Measurements from ENCODE around the gene GRID2. TPM values are rescaled to one million over a fixed set of nuclear protein-coding genes. Genes with fewer than 3 reads are reported as not detected.

The GRID2 gene
- total RNA-seq, 2 experiments from 2014 or later, result not detected

- POLR2A ChIA-PET, result no interaction called here
- H3K27ac Mint-ChIP-seq, result no peak overlapping the region
- intact Hi-C loops (cut with DNase I, micrococcal nuclease), result no loop called here
- H3K4me1 Mint-ChIP-seq, result no peaks in the 10 kb centered on the region
- ATAC-seq (no peak), DNase-seq (no peak)
- no peaks in the 10 kb centered on the region for H3K9me3 Mint-ChIP-seq (ENCODE audit: low read depth)
- no peaks in the 10 kb centered on the region for H3K27me3 Mint-ChIP-seq
- no peaks in the 10 kb centered on the region for H3K36me3 Mint-ChIP-seq (ENCODE audit: low read depth)
- CTCF ChIA-PET, result no interaction called here
- H3K4me3 Mint-ChIP-seq, result no peak overlapping the region
Observed at GRCh38 chr4:93431371-93431770, 1127.6 kb downstream of the GRID2 start.

DNA sequence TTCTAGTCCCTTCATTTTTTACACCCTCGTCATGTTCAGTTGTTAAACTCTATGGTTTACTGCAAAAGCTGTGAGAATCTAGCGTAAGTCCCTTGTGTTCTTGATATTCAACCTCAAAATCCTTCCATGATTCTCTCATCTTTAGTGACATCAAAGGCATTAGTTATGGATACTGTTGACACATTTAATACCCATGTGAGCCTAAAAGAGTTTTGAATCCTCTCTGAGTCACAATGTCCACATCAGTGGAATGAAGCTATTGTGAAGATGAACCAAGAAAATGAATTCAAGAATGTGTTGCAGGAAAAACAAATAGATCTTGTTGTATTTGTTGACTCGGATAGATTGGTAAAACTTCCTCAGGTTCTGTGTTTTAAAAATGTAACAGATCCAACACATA, 1130.1 kb downstream of the GRID2 start:
- no peaks in the 10 kb centered on the region for H3K36me3 Mint-ChIP-seq (ENCODE audit: low read depth)
- ChIA-PET CTCF (interaction anchor here (0.5 kb wide), 1 partner anchor 80 kb away, joined by 3 read pairs; no protein-coding TSS in a partner anchor), POLR2A (no interaction called here)
- DNase-seq (no peak), ATAC-seq (no peak)
- H3K4me3 Mint-ChIP-seq, result no peak overlapping the region
- H3K27me3 Mint-ChIP-seq, result no peaks in the 10 kb centered on the region
- no peaks in the 10 kb centered on the region for H3K4me1 Mint-ChIP-seq
- intact Hi-C loops (cut with DNase I, micrococcal nuclease), result no loop called here
- peaks cover 7% of the 10 kb centered on the region for H3K9me3 Mint-ChIP-seq (ENCODE audit: low read depth)
- H3K27ac Mint-ChIP-seq, result no peak overlapping the region

- Mint-ChIP-seq H3K36me3 (ENCODE audit: low read depth) (no peaks in the 10 kb centered on the region), H3K27me3 (no peaks in the 10 kb centered on the region), H3K4me1 (no peaks in the 10 kb centered on the region), H3K27ac (no peak overlapping the region), H3K4me3 (no peak overlapping the region), H3K9me3 (ENCODE audit: low read depth) (peaks cover 13% of the 10 kb centered on the region)
- intact Hi-C loops (cut with DNase I, micrococcal nuclease), result no loop called here
- DNase-seq (no peak), ATAC-seq (no peak)
- ChIA-PET POLR2A (no interaction called here), CTCF (no interaction called here)
Observed at GRCh38 chr4:93436000-93436626, 1132.3 kb downstream of the GRID2 start.

DNA sequence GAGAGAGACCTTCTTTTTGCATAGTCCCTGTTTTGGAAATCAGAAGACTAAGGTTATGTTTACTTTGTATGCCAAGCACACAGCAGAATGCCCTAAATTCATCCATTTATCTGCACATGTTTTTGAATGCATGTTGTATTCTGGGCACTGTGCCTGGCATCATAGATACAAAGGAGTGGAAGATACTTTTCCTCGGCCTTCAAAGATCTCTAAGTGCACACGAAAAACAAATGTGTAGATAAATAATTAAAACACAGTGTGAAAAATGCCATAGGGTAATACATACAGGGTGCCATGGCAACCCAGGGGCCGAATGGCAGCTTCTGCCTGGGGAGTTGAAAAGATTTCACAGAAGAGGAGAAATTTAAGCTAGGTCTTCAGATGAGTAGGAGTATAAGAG, 1134.2 kb downstream of the GRID2 start:
- no peak overlapping the region for H3K27ac Mint-ChIP-seq
- DNase-seq, result no peak
- H3K4me1 Mint-ChIP-seq, result no peaks in the 10 kb centered on the region
- intact Hi-C loops (cut with DNase I, micrococcal nuclease), result no loop called here
- ChIA-PET CTCF (no interaction called here), POLR2A (no interaction called here)
- peaks cover 13% of the 10 kb centered on the region for H3K9me3 Mint-ChIP-seq (ENCODE audit: low read depth)
- H3K27me3 Mint-ChIP-seq, result no peaks in the 10 kb centered on the region
- H3K36me3 Mint-ChIP-seq (ENCODE audit: low read depth), result no peaks in the 10 kb centered on the region
- ATAC-seq, result no peak
- H3K4me3 Mint-ChIP-seq, result no peak overlapping the region

DNA sequence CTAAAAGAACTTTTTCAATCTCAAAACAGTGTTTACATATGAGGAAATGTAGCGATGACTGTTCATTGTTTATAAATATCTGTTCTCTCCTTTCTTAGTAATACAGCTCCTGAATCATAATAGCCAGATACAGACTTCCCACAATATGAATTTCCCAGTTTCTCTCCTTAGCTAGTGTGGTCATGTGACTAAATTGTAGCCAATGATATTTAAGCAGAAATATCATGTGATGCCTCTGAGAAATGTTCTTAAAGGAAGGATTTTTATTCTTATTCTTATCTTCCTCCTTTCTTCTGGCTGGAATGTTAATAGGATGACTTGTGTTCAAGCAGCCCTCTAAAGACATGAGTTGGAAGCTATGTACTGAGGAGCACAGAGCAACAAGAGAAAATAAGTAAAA, 1141.1 kb downstream of the GRID2 start:
- POLR2A ChIA-PET, result no interaction called here
- CTCF ChIA-PET, result no interaction called here
- ATAC-seq, result no peak
- no peak for DNase-seq
- H3K4me1 Mint-ChIP-seq, result no peaks in the 10 kb centered on the region
- intact Hi-C loops (cut with DNase I, micrococcal nuclease), result no loop called here
- no peaks in the 10 kb centered on the region for H3K9me3 Mint-ChIP-seq (ENCODE audit: low read depth)
- H3K27me3 Mint-ChIP-seq, result no peaks in the 10 kb centered on the region
- no peak overlapping the region for H3K27ac Mint-ChIP-seq
- no peak overlapping the region for H3K4me3 Mint-ChIP-seq
- no peaks in the 10 kb centered on the region for H3K36me3 Mint-ChIP-seq (ENCODE audit: low read depth)

- ATAC-seq, result no peak
- Mint-ChIP-seq H3K4me3 (no peak overlapping the region), H3K36me3 (ENCODE audit: low read depth) (no peaks in the 10 kb centered on the region), H3K27ac (no peak overlapping the region), H3K9me3 (ENCODE audit: low read depth) (no peaks in the 10 kb centered on the region), H3K27me3 (no peaks in the 10 kb centered on the region), H3K4me1 (no peaks in the 10 kb centered on the region)
- intact Hi-C loops (cut with DNase I, micrococcal nuclease), result no loop called here
- CTCF ChIA-PET, result no interaction called here
- DNase-seq, result no peak
- POLR2A ChIA-PET, result no interaction called here
Observed at GRCh38 chr4:93446038-93446437, 1142.3 kb downstream of the GRID2 start.

DNA sequence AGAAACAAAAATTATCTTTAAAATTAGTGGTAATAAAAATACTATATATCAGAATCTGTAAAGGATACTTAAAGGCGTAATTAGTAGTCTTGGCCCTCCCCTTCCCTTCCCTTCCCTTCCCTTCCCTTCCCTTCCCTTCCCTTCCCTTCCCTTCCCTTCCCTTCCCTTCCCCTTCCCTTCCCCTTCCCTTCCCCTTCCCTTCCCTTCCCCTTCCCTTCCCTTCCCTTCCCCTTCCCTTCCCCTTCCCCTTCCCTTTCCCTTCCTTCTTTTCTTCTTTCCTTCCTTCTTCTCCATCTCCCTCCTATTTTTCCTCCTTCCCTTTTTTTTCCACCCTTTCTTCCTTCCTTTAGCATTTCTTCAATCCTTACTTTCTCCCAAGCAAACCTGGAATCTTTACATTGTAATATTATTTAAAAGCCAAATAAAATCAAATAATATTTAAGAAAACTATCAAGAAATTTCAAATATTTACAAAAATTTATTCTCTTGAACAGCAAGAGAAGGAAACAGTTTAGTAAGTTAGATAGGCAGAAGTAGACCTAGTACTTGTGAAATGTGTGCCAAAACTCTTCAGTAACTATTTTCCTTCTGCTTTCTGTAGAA, 1145.0 kb downstream of the GRID2 start:
- intact Hi-C loops (cut with DNase I, micrococcal nuclease), result no loop called here
- CTCF ChIA-PET, result no interaction called here
- Mint-ChIP-seq H3K4me1 (no peaks in the 10 kb centered on the region), H3K4me3 (no peak overlapping the region), H3K36me3 (ENCODE audit: low read depth) (no peaks in the 10 kb centered on the region), H3K9me3 (ENCODE audit: low read depth) (no peaks in the 10 kb centered on the region), H3K27ac (no peak overlapping the region), H3K27me3 (no peaks in the 10 kb centered on the region)
- POLR2A ChIA-PET, result no interaction called here
- no peak for ATAC-seq
- DNase-seq, result no peak

DNA sequence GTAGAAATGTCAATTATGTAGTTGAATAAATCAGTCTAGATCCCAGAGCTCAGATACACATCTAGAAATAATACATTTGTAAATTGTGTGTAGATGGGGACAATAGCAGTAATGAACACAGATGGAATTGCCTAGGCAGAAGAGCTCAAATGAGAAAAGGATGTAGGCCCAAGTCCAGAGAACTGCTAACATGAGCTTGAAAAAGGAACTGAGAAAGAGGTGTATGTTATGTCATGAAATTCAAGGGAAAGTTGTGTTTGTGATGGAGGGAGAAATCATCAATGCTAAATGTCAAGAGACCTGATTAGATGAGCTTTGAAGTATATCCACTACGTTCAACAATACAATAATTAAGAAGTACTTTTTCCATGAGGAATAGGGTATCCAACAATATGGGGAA, 1148.2 kb downstream of the GRID2 start:
- POLR2A ChIA-PET, result no interaction called here
- intact Hi-C loops (cut with DNase I, micrococcal nuclease), result no loop called here
- CTCF ChIA-PET, result no interaction called here

DNA sequence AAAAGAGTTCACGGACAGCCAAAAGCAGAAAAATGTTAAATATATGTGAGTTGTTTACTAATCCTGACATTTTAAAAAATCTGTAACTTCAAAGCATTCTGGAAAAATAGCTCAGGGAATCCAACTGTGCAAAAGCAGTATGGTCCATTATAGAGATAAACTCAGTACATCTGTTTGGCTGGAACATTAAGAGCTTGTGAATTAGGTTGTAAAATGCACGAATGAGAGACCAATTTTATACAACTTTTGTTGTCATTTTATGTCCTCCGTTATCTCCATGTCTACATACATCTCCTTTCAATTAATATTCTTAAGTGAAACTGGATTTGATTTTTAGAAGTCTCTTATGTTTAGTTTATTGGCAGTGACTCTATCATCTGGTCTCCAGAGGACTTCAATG, 1157.8 kb downstream of the GRID2 start:
- CTCF ChIA-PET, result no interaction called here
- H3K4me3 Mint-ChIP-seq, result no peak overlapping the region
- POLR2A ChIA-PET, result no interaction called here

More for the DNA sequence above, 1148.2 kb downstream of the GRID2 start:
- Mint-ChIP-seq H3K4me3 (no peak overlapping the region), H3K27ac (no peak overlapping the region), H3K27me3 (no peaks in the 10 kb centered on the region), H3K36me3 (ENCODE audit: low read depth) (no peaks in the 10 kb centered on the region), H3K9me3 (ENCODE audit: low read depth) (no peaks in the 10 kb centered on the region), H3K4me1 (no peaks in the 10 kb centered on the region)
- ATAC-seq (no peak), DNase-seq (no peak)

GRCh38 chr4:93466446-93466845, 1162.7 kb downstream of the GRID2 start:
- Mint-ChIP-seq H3K4me3 (no peak overlapping the region), H3K27ac (no peak overlapping the region), H3K27me3 (no peaks in the 10 kb centered on the region), H3K36me3 (ENCODE audit: low read depth) (no peaks in the 10 kb centered on the region), H3K4me1 (no peaks in the 10 kb centered on the region), H3K9me3 (ENCODE audit: low read depth) (no peaks in the 10 kb centered on the region)
- DNase-seq (no peak), ATAC-seq (no peak)
- ChIA-PET CTCF (no interaction called here), POLR2A (no interaction called here)
- intact Hi-C loops (cut with DNase I, micrococcal nuclease), result no loop called here

More for the DNA sequence above, 1157.8 kb downstream of the GRID2 start:
- intact Hi-C loops (cut with DNase I, micrococcal nuclease), result no loop called here
- Mint-ChIP-seq H3K4me1 (no peaks in the 10 kb centered on the region), H3K27ac (no peak overlapping the region), H3K36me3 (ENCODE audit: low read depth) (no peaks in the 10 kb centered on the region), H3K27me3 (no peaks in the 10 kb centered on the region), H3K9me3 (ENCODE audit: low read depth) (no peaks in the 10 kb centered on the region)
- DNase-seq, result no peak
- ATAC-seq, result no peak

GRCh38 chr4:93467484-93468155, 1163.9 kb downstream of the GRID2 start:
- H3K4me1 Mint-ChIP-seq, result no peaks in the 10 kb centered on the region
- no peak for ATAC-seq
- no peak overlapping the region for H3K4me3 Mint-ChIP-seq
- no peaks in the 10 kb centered on the region for H3K9me3 Mint-ChIP-seq (ENCODE audit: low read depth)
- no peak for DNase-seq
- H3K27ac Mint-ChIP-seq, result no peak overlapping the region
- no peaks in the 10 kb centered on the region for H3K36me3 Mint-ChIP-seq (ENCODE audit: low read depth)
- intact Hi-C loops (cut with DNase I, micrococcal nuclease), result no loop called here
- H3K27me3 Mint-ChIP-seq, result no peaks in the 10 kb centered on the region
- ChIA-PET CTCF (no interaction called here), POLR2A (no interaction called here)

DNA sequence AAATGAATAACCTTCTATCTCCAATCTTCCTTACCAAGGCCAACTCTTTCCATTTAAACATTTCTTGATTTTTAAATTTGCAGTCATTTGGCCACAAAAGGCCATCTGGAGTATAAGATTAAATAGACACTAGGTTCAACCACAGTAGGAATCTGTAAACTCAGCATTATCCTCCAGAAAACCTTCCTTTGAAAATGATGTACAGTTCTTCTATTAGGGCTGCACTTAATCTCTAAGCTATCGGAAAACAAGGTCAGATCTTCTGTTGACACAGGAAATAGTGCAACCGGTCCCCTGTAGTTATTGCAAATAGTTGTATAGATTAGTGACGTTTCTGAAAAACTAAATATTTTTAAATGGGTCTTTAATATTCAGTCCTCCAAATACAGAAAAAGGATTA, 1165.8 kb downstream of the GRID2 start:
- ChIA-PET POLR2A (no interaction called here), CTCF (no interaction called here)
- H3K4me3 Mint-ChIP-seq, result no peak overlapping the region
- intact Hi-C loops (cut with DNase I, micrococcal nuclease), result no loop called here
- DNase-seq, result no peak
- no peaks in the 10 kb centered on the region for H3K27me3 Mint-ChIP-seq
- H3K4me1 Mint-ChIP-seq, result no peaks in the 10 kb centered on the region
- H3K36me3 Mint-ChIP-seq (ENCODE audit: low read depth), result no peaks in the 10 kb centered on the region
- no peak for ATAC-seq
- no peak overlapping the region for H3K27ac Mint-ChIP-seq
- no peaks in the 10 kb centered on the region for H3K9me3 Mint-ChIP-seq (ENCODE audit: low read depth)

Measured in activated CD4-positive, alpha-beta T cell treated with anti-CD3 and anti-CD28 coated beads for 36 hours (primary cell).